ENCODE results near the gene SF3B2. TPM values are rescaled to one million over a fixed set of nuclear protein-coding genes. Genes with fewer than 3 reads are reported as not detected.
A peak's percentile ranks its signal among the peaks of the same experiment; 100 is the strongest.

SF3B2 gene
- total and polyA plus RNA-seq, 9 of the 15 experiments (the other 6 are each of a cell fraction or from before 2014, with no cell fraction given) = 58.3 to 248 (median 157) TPM

DNA sequence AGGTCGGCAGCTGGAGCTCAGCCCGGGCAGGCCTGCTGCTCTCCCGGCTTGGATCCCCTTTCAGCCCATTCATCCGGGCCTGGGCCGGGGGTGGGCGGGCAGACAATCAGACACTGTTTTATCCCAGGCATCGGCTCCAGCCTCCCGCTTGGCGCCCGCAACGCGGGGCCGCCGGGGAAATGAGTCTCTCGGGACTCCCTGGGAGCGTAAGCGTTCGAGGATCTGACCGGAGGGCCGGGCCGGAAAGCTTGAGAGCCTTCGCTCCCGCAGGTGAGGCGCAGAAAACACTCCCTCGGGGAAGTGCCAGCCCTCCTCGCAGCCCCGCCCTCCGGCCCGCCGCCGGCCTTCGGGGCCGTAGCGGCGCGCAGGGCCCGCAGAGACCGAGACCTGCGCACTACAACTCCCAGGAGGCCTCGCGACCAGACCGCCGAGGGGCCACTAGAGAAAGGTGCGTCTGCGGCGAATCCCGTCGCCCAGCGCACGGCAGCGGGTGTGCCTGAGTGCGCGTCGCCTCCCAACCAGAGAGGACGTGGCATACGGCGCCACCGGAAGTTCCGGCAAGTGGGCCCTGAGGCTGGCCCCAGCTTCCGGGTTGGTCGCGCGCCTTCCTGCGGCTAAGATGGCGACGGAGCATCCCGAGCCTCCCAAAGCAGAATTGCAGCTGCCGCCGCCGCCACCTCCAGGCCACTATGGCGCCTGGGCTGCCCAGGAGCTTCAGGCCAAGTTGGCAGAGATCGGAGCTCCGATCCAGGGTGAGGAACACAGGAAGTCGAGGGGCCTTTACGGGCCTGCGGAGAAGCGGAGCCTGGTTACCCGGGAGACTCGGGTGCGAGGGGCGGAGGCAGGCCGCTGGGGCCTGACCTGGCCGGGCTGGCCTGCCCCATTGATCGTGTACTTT is at the start of gene SF3B2 (continued):
- TF ChIP-seq, protein P1, sequence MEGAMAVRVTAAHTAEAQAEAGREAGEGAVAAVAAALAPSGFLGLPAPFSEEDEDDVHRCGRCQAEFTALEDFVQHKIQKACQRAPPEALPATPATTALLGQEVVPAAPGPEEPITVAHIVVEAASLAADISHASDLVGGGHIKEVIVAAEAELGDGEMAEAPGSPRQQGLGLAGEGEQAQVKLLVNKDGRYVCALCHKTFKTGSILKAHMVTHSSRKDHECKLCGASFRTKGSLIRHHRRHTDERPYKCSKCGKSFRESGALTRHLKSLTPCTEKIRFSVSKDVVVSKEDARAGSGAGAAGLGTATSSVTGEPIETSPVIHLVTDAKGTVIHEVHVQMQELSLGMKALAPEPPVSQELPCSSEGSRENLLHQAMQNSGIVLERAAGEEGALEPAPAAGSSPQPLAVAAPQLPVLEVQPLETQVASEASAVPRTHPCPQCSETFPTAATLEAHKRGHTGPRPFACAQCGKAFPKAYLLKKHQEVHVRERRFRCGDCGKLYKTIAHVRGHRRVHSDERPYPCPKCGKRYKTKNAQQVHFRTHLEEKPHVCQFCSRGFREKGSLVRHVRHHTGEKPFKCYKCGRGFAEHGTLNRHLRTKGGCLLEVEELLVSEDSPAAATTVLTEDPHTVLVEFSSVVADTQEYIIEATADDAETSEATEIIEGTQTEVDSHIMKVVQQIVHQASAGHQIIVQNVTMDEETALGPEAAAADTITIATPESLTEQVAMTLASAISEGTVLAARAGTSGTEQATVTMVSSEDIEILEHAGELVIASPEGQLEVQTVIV (CRISPR knock-in tag; IDR thresholded peaks at IDR 0.05; ENCODE audit: borderline replicate concordance) = no peak
- TF ChIP-seq PHF20 (IDR thresholded peaks at IDR 0.05; ENCODE audit: partially characterized antibody) (peak; percentile 94), NFATC3 (IDR thresholded peaks at IDR 0.05) (no peak), SIN3B (IDR thresholded peaks at IDR 0.05; ENCODE audit: low read depth) (peak; percentile 94), POLR2AphosphoS2 (IDR thresholded peaks at IDR 0.05; ENCODE audit: low read length) (no peak), PHF8 (IDR thresholded peaks at IDR 0.05; ENCODE audit: borderline replicate concordance, low read length) (peak; percentile 92), THRAP3 (IDR thresholded peaks at IDR 0.05; ENCODE audit: borderline replicate concordance) (no peak), CHCHD3 (CRISPR knock-in tag; IDR thresholded peaks at IDR 0.05) (no peak), ZNF143 (CRISPR knock-in tag; IDR thresholded peaks at IDR 0.05) (peak; percentile 95), ZNF696 (CRISPR knock-in tag; conservative IDR thresholded peaks at IDR 0.05) (no peak), JUNB (CRISPR knock-in tag; conservative IDR thresholded peaks at IDR 0.05) (no peak), ZNF3 (CRISPR knock-in tag; IDR thresholded peaks at IDR 0.05) (no peak), MCM7 (IDR thresholded peaks at IDR 0.05) (no peak), RBM15 (IDR thresholded peaks at IDR 0.05; ENCODE audit: insufficient read depth, low read length) (no peak), MEIS2 (IDR thresholded peaks at IDR 0.05; ENCODE audit: partially characterized antibody) (peak; percentile 85), POU5F1 (IDR thresholded peaks at IDR 0.05; ENCODE audit: borderline replicate concordance, low read depth, low read length, partially characterized antibody) (peak; percentile 51), ELF1 (tag; IDR thresholded peaks at IDR 0.05) (peak; percentile 98), MBD2 (IDR thresholded peaks at IDR 0.05; ENCODE audit: borderline replicate concordance, low read depth) (peak; percentile 63; the same call in 1 of the 2 replicates)
- TF ChIP-seq, protein P2, sequence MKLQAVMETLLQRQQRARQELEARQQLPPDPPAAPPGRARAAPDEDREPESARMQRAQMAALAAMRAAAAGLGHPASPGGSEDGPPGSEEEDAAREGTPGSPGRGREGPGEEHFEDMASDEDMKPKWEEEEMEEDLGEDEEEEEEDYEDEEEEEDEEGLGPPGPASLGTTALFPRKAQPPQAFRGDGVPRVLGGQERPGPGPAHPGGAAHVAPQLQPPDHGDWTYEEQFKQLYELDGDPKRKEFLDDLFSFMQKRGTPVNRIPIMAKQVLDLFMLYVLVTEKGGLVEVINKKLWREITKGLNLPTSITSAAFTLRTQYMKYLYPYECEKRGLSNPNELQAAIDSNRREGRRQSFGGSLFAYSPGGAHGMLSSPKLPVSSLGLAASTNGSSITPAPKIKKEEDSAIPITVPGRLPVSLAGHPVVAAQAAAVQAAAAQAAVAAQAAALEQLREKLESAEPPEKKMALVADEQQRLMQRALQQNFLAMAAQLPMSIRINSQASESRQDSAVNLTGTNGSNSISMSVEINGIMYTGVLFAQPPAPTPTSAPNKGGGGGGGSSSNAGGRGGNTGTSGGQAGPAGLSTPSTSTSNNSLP (IDR thresholded peaks at IDR 0.05; ENCODE audit: borderline replicate concordance, low read depth, low read length) = no peak
- TF ChIP-seq, protein P3, sequence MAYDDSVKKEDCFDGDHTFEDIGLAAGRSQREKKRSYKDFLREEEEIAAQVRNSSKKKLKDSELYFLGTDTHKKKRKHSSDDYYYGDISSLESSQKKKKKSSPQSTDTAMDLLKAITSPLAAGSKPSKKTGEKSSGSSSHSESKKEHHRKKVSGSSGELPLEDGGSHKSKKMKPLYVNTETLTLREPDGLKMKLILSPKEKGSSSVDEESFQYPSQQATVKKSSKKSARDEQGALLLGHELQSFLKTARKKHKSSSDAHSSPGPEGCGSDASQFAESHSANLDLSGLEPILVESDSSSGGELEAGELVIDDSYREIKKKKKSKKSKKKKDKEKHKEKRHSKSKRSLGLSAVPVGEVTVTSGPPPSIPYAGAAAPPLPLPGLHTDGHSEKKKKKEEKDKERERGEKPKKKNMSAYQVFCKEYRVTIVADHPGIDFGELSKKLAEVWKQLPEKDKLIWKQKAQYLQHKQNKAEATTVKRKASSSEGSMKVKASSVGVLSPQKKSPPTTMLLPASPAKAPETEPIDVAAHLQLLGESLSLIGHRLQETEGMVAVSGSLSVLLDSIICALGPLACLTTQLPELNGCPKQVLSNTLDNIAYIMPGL (CRISPR knock-in tag; IDR thresholded peaks at IDR 0.05) = peak; percentile 73; the same call in 1 of the 2 replicates
- TF ChIP-seq, protein P4, sequence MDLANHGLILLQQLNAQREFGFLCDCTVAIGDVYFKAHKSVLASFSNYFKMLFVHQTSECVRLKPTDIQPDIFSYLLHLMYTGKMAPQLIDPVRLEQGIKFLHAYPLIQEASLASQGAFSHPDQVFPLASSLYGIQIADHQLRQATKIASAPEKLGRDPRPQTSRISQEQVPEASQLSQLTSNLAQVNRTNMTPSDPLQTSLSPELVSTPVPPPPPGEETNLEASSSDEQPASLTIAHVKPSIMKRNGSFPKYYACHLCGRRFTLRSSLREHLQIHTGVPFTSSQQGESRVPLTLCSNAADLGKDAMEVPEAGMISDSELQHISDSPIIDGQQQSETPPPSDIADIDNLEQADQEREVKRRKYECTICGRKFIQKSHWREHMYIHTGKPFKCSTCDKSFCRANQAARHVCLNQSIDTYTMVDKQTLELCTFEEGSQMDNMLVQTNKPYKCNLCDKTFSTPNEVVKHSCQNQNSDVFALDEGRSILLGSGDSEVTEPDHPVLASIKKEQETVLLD (IDR thresholded peaks at IDR 0.05) = peak; percentile 81

All from K562 (cell line).